Measurements from ENCODE around the gene NTM.

DNA sequence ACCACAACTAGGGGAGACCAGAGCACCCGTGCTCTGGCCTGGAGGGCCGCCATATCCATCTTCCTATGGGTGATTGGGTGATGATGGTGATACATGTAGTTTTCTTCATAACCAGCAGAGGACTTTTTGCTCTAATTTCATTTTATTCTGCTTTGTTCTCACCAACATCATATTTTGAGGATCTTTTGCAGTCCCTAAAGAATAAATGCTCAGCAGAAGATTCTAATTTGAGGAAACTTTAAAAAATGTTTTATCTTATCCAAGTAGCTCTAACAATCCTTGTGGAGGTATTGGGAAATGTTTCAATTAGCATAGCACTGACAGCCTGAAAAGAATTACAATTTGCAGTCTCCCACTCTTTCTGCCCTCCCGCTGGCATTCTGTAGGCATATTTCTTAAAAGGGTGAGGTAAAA lies 544.0 kb downstream of the NTM start:
- no peak for TF ChIP-seq POLR2AphosphoS5 (IDR thresholded peaks at IDR 0.05)
- TF ChIP-seq, protein P1, sequence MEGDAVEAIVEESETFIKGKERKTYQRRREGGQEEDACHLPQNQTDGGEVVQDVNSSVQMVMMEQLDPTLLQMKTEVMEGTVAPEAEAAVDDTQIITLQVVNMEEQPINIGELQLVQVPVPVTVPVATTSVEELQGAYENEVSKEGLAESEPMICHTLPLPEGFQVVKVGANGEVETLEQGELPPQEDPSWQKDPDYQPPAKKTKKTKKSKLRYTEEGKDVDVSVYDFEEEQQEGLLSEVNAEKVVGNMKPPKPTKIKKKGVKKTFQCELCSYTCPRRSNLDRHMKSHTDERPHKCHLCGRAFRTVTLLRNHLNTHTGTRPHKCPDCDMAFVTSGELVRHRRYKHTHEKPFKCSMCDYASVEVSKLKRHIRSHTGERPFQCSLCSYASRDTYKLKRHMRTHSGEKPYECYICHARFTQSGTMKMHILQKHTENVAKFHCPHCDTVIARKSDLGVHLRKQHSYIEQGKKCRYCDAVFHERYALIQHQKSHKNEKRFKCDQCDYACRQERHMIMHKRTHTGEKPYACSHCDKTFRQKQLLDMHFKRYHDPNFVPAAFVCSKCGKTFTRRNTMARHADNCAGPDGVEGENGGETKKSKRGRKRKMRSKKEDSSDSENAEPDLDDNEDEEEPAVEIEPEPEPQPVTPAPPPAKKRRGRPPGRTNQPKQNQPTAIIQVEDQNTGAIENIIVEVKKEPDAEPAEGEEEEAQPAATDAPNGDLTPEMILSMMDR (IDR thresholded peaks at IDR 0.05): no peak
- TF ChIP-seq POLR2A (IDR thresholded peaks at IDR 0.05): no peak

Measured in breast epithelium (tissue), 3 donors.